T-helper 22 cell (primary cell): ENCODE results near the gene KHDC1.
A peak's percentile ranks its signal among the peaks of the same experiment; 100 is the strongest.
"Not testable (repeated sequence)": the region's sequence is repeated elsewhere in the genome, so short reads cannot be mapped to it uniquely, and the experiment has no call there.

ENCODE experiments used
- DNase-seq: peaks from one replicate; pipeline ENCODE4 v3.0.0-alpha.2; 2020; ENCODE audit warnings: low read depth

KHDC1 gene

DNA sequence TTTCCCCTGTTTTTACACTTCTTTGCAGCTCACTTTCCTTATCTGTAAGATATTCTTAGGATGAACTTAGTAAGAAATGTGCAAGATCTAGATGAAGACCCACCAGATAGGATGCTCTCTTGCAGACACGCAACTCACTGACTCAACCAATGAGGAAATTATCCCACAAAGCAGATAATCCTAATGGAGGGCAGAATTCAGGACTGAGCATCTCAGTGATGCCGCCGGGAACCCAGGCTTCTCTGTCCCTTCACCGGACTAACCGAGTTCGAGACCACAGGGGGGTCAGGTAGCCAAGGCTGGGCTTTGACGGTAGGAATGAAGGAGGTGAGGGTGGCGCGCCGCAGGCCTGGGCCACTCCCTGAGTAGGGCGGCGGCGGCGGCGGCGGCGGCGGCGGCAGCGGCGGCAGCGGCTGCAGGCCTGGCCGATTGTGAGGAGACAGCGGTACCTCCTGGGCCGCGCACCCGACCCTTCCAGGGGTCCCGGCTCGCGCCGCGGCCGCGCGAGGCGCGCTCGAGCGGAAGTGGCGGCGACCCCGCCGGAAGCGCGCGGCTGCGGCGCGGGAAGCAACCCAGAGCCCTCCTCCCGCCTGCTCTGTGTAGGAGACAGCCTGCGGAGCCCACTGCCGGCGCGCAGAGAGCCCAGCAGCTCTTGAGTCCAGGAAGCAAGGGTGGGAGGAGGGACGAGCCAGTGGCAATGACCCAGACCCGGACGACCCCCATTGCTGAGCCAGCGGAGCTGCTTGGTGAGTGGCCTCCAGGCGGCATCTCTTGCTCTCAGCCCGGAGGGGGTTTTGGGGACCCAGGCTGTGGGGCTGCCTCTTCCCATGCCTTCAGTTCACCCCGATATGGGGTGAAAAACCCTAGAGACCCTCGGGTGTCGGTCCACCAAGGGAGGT lies at the start of gene KHDC1:
KHDC1 (minus strand) TSS at position 526 of the 899 bp plus-strand sequence. CDS start 20,679 bp downstream, outside the sequence.
- peak; percentile 27 for DNase-seq

- DNase-seq: not testable (repeated sequence)
Observed at GRCh38 chr6:73310503-73310845, 47.5 kb upstream of the KHDC1 start.

GRCh38 chr6:73309785-73310502 lies 46.9 kb upstream of the KHDC1 start:
- DNase-seq: peak; percentile 28

GRCh38 chr6:73309535-73309784 lies 46.5 kb upstream of the KHDC1 start:
- no peak for DNase-seq

DNA sequence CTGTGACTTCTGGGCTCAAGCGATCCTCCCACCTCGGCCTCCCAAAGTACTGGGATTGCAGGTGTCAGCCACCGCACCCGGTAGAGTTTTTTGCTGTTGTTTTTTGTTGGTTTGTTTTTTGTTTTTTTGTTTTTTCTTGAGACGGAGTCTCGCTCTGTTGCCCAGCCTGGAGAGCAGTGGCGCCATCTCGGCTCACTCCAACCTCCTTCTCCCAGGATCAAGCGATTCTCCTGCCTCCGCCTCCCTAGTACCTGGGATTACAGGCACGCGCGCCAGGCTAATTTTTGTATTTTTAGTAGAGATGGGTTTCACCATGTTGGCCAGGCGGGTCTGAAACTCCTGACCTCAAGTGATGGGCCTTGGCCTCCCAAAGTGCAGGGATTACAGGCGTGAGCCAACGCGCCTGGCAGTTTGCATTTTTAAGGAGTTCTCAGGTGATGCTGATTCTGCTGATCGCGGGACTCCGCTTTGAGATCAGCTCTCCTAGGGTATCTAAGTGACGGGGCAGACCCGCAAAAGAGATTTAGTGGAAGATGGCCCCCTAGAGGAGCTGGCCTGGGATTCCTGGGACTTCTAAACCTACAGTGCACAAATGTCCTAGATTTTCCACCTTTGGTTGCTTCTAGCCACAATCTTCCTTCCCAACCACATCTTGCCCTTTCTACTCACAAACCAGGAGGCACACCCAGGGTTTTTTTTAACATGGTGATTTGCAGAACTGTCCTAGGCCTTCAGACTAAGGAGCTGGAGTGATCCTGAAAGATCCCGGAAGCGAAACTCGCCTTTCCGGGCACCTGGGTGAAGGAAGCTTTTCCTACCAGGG lies 45.9 kb upstream of the KHDC1 start:
- DNase-seq: no peak

DNA sequence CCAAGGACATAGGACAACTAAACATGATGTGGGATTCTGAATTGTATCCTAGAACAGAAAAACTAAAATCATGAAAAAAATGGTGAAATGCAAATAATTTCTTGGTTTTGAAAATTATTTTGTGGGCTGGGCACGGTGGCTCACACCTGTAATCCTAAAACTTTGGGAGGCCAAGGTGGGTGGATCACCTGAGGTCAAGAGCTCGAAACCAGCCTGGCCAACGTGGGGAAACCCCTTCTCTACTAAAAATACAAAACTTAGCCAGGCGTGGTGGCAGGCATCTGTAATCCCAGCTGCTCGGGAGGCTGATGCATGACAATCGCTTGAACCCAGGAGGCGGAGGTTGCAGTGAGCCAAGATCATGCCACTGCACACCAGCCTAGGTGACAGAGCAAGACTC lies 40.8 kb upstream of the KHDC1 start:
- DNase-seq: not testable (repeated sequence)

GRCh38 chr6:73302339-73302738 lies 39.3 kb upstream of the KHDC1 start:
- no peak for DNase-seq

GRCh38 chr6:73299151-73299971 lies 36.4 kb upstream of the KHDC1 start:
- no peak for DNase-seq

DNA sequence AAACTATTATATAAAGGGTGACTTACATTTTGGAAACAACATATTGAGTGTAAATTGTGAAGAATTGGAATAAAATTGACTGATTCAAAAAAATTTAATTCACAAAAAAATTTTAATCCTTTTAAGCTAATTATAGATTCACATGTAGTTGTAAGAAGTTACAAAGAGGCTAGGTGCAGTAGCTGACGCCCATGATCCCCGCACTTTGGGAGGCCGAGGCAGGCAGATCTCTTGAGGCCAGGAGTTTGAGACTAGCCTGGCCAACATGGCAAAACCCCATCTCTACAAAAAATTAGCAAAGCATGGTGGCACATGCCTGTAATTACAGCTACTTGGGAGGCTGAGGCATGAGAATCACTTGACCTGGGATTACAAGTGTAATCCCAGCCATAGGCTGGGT lies 30.3 kb upstream of the KHDC1 start:
- no peak for DNase-seq

DNA sequence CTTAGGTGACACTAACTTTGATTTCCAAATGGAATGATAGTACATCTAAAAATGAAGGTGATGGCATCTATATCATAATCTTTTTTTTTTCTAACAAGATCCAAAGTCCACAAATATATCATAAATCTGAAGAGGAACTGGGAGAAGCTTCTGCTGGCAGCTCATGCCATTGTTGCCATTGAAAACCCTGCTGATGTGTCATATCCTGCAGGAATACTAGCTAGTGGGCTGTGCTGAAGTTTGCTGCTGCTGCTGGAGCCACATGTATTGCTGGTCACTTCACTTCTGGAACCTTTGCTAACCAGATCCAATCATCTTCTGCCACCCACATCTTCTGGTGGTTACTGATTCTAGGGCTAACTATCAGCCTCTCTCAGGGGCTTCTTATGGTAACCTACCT lies 27.4 kb upstream of the KHDC1 start:
- no peak for DNase-seq

DNA sequence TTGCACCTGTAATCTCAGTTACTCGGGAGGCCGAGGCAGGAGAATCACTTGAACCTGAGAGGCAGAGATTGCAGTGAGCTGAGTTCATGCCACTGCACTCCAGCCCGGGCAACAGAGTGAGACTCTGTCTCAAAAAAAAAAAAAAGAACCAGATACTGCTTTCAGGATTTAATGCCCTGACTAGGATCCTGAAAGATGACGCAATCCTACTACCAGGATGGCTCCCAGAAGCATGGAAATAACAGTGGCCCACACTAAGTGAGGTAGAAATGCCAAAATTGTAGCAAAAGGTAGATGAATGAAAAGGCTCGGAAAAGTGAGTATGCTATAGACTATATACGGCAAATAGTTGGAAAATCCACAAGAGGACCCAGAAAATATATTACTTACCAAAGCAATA lies 23.8 kb upstream of the KHDC1 start:
- no peak for DNase-seq

DNA sequence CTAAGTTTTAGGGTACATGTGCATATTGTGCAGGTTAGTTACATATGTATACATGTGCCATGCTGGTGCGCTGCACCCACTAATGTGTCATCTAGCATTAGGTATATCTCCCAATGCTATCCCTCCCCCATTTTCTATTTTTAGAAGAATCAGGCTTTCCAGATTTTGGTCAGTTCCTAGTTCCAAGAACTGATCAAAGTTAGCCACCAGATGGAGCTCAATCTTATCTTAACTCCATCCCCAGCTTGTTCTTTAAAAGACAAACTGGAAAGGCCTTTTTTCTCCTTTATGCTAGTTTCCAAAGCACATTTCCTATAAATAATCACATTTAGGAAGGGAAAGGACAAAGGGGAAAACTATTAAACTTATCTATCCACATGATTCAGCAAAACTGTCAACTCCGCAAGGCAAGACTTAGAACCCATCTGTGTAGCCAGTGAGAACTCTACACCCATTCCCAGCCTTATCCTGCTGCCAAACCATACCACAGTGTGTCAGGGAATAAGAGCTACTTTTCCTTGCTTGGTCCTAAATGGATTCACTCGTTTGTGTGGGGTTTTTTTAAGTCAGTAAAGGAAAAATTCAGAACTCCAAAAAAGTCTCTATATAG lies 22.8 kb upstream of the KHDC1 start:
- no peak for DNase-seq

GRCh38 chr6:73282871-73283270 lies 19.9 kb upstream of the KHDC1 start:
- no peak for DNase-seq

DNA sequence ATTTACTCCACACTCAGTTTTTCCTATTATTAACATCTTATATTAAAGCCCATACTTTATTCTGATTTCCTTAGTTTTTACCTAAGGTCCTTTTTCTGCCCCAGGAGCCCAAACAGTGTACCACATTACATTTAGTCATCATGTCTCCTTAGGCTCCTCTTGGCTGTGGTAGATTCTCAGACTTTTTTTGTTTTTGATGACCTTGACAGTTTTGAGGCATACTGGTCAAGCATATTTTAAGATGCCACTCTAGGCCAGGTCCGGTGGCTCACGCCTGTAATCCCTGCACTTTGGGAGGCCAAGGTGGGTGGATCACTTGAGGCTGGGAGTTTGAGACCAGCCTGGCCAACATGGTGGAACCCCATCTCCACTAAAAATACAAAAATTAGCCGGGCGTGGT lies 18.7 kb upstream of the KHDC1 start:
- not testable (repeated sequence) for DNase-seq

DNA sequence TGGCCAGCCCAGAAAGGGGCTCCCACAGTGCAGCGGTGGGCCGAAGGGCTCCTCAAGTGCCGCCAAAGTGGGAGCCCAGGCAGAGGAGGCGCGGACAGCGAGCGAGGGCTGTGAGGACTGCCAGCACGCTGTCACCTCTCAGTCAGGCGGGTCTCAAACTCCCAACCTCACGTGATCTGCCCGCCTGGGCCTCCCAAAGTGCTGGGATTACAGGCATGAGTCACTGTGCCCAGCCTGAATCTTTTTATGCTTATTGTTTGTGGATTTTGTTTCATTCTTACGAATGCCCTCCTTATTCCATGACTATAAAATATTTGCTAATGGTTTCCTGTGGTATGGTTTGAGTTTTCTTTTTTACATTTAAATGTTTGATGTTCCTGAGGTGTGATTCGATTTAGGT lies 6.3 kb upstream of the KHDC1 start:
- DNase-seq: not testable (repeated sequence)

- not testable (repeated sequence) for DNase-seq
Observed at GRCh38 chr6:73268896-73269295, 5.9 kb upstream of the KHDC1 start.

DNA sequence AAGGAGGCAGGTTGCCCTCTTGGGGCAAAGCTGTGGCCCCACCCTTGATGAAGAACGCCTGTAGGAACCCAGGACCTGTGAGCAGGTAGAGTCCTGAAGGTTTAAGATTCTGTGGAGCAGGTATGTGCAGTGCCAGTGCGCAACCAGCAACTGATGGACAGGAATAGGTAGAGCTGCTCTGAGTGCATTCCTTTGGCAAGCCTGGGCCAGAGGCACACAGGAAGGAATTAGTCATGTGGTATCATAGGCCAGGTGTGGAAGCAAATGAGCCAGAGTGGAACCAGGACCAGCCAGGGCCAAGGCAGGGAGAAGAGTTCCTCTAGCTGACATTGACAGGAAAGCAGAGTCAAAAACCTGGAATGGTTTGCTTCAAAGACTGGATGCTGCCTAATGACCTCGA lies 1.4 kb upstream of the KHDC1 start:
- no peak for DNase-seq

GRCh38 chr6:73263570-73263909 lies 544 bp upstream of the KHDC1 start:
- no peak for DNase-seq

- no peak for DNase-seq
Observed at GRCh38 chr6:73258721-73259120, 4.3 kb downstream of the KHDC1 start.

DNA sequence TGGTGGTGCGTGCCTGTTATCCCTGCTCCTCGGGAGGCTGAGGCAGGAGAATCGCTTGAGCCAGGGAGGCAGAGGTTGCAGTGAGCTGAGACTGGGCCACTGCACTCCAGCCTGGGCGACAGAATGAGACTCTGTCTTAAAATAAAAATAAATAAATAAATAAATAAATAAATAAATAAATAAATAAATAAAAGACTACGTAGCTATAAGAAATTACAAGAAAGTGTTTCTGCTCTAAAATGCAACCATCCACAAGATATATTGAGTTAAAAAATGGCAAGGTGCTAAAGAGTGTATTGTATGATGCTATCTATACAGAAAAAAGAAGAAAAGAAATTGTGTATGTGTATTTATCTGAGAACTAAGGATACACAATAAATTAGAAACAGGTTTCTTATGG lies 8.7 kb downstream of the KHDC1 start:
- DNase-seq: not testable (repeated sequence)

- no peak for DNase-seq
Observed at GRCh38 chr6:73252703-73253102, 10.3 kb downstream of the KHDC1 start.

DNA sequence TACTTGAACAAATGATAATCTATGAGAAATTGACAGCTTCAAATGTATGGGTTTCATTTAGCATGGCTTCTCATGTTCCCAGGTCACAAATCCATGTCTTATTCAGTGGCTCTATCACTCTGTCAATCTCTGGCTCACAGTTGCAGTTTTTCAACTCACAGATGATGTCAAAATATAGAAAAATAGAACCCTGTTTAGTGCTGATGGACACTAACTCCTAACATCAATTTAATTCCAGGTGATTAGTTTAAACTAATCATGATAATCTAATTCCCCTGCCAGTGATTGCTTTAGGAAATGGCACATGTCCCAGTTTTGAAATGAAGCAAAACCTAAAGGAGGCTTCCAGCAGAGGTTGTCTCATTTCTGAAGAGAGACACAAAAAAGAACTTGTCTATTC lies 13.0 kb downstream of the KHDC1 start:
- DNase-seq: no peak
